OCI-M1 (cell line): ENCODE data around the gene C1orf226.

Source experiments
- DNase-seq: peaks from one replicate; lab custom pipeline; 2025; lab: John Stamatoyannopoulos, UW

Gene C1orf226

GRCh38 chr1:162365284-162366020 lies 16.1 kb upstream of the C1orf226 start:
- no peak for DNase-seq

DNA sequence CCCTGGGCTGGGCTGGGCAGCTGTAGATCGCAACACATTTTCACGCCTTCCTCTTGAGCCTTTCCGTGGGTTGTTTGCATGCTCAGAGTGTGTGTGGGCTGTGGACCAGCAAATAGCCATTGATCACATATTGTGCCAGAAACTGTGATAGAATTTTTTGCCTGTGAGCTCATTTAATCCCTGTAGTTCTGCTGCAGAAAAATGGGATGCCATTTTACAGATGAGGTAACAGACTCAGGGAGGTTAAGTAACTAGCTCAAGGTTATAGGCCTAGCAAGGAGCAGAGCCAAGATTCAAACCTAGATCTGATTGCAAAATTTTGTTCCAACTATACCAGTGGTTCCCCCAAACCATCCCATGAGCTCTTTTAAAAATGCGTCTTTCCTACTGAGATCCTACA lies 15.4 kb upstream of the C1orf226 start:
- DNase-seq, result no peak

DNA sequence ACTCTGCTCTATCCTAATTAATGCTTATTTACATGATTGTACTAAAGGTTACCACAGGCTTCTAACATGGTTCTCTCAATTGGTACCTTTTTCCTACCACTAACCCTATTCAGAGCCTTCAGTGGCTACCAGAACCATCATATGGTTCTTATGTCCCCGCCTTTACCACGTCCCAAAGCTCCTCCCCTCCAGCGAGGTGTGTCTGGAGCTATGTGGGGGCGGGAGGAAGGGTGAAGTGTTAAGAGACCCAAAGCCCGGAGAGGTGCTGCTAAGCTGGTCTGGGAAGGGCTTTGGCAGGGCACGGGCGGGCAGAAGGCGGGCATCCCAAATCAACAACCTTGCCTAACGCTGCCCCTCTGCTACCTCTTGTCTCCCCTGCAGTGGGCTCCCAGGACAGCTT lies 14.9 kb upstream of the C1orf226 start:
- no peak for DNase-seq

DNA sequence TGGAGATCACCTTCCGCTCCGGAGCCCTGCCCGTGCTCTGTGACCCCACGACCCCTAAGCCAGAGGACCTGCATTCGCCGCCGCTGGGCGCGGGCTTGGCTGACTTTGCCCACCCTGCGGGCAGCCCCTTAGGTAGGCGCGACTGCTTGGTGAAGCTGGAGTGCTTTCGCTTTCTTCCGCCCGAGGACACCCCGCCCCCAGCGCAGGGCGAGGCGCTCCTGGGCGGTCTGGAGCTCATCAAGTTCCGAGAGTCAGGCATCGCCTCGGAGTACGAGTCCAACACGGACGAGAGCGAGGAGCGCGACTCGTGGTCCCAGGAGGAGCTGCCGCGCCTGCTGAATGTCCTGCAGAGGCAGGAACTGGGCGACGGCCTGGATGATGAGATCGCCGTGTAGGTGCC lies 14.5 kb upstream of the C1orf226 start:
- DNase-seq, result no peak

GRCh38 chr1:162367772-162368171 lies 13.8 kb upstream of the C1orf226 start:
- no peak for DNase-seq

DNA sequence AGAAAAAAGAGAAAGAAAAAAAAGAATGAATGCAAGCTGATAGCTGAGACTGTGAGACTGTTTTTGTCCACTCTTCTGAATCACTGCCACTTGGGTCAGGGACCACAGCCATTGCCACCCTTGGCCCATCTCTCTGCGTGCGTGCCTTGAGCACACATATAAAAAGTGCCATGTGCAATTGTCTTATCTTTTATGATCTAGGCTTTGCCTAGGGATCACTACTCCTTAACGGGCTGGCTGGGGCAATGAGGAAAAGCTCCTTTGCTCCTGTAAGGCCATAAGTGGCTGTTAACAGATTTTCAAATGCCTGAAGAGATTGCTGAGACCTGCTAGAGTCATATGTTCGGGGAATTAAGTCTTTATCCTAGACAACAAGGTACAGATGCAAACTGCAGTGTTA lies 13.1 kb upstream of the C1orf226 start:
- DNase-seq, result no peak

DNA sequence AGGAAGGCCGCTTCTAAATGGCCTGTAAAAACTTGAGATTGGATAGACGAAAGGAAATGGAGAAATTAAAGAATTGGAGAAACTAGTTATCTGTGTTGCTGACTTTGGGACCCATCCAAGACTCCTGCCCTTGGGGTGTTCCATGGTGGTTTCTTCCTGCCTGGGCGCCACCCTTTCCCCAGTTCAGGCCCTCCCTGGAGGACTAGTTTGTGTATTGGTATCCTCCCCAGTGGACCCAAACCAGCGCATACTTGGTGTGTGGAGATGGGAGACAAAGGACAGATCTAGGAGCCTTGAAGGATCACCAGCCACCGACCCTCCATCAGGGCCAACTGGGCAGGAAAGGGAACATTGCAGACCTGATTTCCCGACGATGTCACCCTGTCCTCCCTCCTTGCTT lies 12.0 kb upstream of the C1orf226 start:
- DNase-seq, result no peak

GRCh38 chr1:162370161-162370560 lies 11.4 kb upstream of the C1orf226 start:
- no peak for DNase-seq

DNA sequence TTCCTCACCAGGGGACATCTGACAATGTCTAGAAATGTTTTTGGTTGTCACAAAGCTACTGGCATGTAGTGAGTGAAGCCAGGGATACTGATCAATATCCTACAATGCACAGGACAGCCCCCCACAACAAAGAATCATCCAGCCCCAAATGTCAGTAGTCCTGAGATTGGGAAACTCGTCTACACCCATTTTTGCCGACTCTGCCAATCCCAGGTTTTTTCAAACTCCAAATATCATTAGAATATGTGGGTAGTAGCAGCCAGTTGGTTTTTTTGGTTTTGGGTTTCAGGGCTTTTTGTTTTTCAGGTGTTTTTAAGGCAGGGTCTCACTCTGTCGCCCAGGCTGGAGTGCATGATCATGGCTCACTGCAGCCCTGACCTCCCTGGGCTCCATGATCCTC lies 10.8 kb upstream of the C1orf226 start:
- no peak for DNase-seq

DNA sequence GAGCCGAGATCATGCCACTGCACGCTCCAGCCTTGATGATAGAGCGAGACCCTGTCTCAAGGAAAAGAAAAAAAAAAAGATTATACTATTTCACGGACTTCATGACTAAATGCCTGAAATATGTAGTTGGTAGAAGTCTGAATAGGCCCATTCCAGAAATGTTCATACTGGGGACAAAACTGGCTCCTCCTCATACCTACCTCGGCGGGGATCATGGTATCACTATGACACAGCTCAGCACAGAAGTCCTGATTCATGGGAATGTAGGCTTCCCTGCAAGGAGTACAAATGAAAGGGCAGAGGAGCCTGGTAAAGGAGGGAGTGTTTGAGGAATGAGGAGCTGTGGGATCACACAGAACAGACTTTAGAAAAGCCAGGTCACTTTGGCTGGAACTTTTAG lies 9.9 kb upstream of the C1orf226 start:
- no peak for DNase-seq

DNA sequence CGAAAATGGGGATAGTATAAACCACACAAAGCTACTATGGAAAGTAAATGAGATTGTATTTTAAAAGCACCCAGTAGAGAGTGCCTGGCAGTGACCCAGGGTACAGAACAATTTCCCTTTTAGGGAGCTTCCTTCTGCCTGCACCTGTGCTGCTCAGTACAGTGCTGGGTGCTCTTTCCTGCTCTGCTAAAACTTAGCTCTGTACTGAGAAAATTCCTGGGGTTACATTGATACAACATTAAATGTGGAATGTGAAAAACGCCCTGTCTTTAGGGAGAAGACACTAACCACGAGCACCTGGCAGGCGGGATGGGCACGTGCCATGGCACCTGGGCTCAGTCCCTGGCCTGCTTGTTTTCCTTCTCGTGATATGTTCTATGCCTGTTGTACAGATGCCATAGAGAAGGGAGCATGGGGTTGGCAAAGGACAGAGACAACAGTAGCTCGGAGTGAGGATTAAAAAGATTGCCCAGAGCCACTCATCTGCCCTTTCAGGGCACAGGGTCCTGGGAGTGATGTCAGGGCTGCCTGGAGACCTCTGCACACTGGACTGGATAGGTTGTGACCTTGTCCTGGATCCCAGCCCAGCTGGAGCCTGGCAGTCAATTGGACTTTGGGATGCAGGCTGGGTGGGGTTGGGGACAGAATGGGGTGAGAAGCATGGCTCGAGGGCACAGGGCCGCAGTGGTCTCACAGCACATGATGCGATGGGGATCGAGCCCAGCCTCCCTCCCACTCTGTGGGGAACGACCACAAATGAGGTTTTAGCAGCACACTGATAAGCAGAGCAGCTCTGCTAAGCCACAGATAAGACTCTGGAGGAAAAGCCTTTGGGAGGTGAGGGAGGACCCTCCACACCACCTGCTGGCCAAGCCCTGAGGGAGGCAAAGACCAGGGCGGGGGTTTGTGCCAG lies 9.1 kb upstream of the C1orf226 start:
- DNase-seq, result peak; percentile 95

DNA sequence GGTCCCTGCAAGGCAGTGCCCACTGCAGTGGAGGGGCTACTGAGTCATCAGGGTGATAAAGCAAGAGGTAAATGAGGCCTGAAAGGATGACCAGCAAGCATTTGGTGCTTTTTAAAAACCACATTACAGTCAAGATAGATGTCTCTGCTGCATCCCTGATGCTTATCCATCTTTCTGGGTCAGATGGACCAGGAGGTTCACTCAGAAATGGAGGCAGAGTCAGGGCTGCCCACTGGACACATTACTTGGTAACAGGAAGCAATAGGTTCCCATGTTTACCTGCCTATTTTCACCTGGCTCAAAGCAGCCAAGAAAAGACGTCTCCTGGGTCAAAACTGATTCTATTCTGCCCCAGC lies 8.5 kb upstream of the C1orf226 start:
- no peak for DNase-seq

DNA sequence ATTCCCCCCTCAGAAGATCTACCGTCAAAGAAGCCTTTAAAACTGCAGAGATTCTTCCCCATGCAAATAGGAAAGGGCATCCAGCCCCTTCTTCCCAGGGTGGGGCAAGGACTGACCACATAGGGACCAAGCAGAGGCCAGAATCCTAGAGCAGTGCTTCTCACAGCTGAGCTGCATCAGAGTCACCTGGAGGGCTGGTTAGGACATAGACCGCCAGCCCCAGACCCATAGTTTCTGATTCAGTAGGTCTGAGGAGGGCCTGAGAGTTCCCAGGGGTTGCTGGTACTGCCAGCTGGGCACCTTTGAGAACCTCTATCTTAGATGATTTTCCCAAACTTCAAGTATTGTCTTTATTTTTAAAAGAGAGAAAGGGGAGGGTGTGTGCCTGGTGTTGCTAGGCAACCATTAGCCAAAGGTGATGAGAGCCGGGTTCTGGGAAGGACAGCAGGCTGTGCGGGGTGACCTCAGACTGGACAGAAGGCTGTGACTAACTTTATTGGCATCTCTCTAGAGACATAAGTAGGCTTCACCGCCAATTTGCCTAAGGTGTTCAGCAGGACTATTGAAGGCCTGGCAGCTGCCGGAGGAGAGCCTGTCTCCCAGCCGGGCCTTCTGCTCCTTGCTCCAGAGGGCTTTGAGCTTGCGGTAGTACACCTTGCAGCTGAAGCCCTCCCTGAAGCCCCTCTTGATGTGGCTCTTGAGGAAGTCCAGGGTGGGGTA lies 7.8 kb upstream of the C1orf226 start:
- DNase-seq, result no peak

GRCh38 chr1:162374406-162374805 lies 7.1 kb upstream of the C1orf226 start:
- DNase-seq, result no peak

DNA sequence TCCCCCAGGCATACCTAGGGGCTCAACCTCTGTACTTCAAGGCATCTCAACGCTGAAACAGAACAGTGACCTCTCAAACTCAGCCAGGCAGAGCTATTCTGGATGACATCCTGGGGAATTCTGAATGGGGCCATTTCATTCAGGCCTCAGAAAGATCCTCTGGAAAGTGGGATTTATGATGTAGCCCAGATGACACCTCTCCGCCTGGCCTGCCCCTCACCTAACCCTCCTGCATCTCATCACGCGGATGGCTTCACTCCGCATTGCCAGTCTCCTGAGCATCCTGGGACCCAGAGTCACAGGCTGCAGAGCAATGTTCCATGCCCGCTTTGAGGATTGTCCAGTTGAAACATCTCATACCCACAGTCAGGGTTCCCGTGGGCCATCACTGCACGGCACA lies 6.1 kb upstream of the C1orf226 start:
- no peak for DNase-seq

GRCh38 chr1:162376691-162377090 lies 4.8 kb upstream of the C1orf226 start, which contains the start of gene SPATA46:
TSS of gene SPATA46 (minus strand) at chr1:162376854. CDS start at chr1:162376790, 64 bp downstream.
- no peak for DNase-seq

DNA sequence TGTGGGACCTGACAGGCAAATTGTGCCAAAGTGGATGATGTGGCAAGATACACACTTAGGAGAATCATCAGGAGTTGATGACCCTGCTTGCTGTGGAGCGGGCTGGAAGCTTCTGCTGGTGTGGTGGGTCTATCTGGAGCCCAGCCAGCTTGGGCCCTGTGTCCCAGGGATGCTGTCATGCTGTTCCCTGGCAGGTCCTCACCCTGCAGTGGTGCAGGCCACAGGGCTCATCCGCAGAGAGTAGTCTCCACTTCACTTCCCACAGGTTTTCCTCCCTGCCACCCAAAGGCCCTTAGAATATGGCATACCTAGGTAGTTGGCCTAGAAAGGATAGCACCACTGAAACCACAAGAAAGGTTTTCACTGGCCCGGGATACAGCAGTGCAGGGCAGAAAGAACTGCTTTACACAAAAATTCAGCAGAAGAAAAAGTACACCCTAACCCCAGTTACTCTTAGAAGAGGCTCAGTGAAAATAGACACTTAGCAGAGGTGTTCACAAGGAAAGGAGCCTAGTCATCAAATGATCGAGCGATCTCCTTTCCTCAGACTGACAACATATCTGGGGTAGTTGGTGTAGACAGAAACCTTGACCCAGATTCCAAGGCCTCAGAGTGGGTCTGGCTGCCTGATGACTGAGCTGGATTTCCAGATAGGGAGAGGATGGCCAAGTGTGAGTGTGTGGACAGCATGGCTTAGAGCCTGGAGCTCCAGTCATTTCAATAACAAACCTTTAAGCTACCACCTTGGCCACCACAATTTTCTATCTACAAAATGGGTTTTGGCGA lies 1.3 kb upstream of the C1orf226 start:
- no peak for DNase-seq

DNA sequence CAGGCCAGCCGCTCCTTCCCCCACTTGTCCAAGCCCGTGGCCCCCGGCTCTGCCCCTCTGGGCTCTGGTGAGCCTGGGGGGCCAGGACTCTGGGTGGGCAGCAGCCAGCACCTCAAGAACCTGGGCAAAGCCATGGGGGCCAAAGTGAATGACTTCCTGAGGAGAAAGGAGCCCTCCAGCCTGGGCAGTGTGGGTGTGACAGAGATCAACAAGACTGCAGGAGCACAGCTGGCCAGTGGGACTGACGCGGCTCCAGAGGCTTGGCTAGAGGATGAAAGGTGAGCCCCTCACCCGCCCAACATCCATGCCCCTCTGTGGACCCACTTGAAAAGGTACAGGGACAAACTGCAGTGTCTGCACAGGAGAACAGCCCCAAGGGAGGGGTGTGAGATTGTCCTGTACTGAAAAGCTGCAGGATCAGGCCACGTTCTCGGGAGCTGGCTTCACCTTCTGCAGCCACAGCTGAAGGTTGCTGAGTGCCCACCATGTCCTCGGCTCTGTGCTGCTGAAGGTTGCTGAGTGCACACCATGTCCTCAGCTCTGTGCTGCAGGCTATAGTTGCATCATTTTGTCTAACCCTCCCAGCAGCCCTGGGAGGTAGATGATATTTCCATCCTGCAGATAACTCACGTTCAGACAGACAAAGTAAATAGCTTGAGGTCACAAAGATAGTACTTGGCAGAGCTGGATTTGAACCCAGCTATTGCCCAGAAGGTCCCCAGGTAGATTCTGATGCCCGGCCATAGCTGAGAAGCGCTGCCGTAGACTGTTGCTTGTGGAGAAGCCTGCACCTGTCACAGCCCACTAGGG lies 618 bp downstream of the C1orf226 start:
- DNase-seq, result no peak

DNA sequence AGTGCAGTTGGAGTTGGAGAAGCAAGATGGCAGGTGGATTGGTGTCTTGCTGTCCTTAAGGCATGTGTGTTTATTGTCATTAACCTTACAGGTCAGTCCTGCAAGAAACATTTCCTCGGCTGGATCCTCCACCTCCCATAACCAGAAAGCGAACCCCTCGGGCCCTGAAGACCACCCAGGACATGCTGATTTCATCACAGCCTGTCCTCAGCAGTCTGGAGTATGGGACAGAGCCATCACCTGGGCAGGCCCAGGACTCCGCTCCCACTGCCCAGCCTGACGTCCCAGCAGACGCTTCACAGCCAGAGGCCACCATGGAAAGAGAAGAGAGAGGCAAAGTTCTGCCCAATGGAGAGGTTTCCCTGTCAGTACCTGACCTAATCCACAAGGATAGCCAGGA lies 1.6 kb downstream of the C1orf226 start:
- no peak for DNase-seq

DNA sequence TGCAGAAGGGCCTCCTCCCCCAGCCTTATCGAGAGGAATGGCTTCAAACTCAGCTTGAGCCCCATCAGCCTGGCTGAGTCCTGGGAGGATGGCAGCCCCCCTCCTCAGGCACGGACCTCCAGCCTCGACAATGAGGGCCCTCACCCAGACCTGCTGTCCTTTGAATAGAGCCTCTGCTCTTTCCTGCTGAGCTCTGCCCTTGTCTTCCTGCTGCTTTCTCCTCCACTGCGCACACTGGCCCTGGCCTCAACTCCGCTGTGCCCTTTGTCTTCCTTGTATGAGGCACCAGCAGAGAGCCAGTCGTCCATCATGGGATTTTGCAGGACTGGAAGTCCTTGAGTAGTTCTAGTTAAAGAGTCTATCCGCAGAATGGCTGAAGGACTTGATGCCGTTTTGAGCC lies 2.0 kb downstream of the C1orf226 start:
- no peak for DNase-seq

DNA sequence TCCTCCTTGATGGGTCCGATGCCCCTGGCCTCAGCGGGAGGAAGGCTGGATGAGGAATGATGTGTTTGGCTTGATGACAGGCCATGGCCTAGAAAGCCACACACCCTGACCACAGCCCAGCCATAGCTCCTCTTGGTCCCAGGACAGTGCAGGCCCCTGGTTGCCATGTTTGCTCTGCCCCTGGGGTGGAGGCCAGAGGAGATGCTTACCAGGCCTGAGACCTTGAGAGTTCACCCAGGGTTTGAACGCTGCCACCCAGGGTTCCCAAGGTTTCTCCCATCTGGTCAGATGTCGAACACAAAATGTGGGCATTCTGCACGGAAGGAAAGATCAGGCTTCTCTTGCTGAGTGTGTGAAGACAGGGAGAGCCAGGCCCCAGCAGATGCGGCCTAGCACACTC lies 2.6 kb downstream of the C1orf226 start:
- DNase-seq, result no peak
